22Rv1 (cell line): ENCODE results near the gene PADI6.

ENCODE experiments used
- ZFX ChIP-seq: fragments of 450-650 bp; IDR thresholded peaks from 2 replicates; pipeline ENCODE4 v1.6.1; 2017; ENCODE audit warnings: antibody characterized with exemption, borderline replicate concordance
- TF ChIP-seq, protein P1 (sequence below): fragments of 450-650 bp; IDR thresholded peaks from 2 replicates; pipeline ENCODE4 v1.5.1; 2017; ENCODE audit warnings: mild to moderate bottlenecking

DNA sequence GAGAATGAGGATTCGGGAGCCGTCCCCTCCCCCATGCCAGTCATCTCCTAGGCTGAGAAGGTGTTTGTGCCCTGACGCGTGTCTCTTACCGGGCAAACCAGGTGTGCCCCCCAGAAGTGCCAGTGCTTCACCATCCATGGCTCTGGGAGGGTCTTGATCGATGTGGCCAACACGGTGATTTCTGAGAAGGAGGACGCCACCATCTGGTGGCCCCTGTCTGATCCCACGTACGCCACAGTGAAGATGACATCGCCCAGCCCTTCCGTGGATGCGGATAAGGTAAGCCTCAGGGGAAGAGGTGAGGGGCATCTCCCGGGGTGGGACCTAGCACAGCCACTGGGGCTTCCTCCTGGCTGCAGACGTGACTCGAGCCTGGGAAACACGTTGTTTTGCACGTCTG lies 959 bp downstream of the PADI6 start:
- TF ChIP-seq, protein P1, sequence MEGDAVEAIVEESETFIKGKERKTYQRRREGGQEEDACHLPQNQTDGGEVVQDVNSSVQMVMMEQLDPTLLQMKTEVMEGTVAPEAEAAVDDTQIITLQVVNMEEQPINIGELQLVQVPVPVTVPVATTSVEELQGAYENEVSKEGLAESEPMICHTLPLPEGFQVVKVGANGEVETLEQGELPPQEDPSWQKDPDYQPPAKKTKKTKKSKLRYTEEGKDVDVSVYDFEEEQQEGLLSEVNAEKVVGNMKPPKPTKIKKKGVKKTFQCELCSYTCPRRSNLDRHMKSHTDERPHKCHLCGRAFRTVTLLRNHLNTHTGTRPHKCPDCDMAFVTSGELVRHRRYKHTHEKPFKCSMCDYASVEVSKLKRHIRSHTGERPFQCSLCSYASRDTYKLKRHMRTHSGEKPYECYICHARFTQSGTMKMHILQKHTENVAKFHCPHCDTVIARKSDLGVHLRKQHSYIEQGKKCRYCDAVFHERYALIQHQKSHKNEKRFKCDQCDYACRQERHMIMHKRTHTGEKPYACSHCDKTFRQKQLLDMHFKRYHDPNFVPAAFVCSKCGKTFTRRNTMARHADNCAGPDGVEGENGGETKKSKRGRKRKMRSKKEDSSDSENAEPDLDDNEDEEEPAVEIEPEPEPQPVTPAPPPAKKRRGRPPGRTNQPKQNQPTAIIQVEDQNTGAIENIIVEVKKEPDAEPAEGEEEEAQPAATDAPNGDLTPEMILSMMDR = no peak
- no peak for TF ChIP-seq ZFX
